ENCODE results near the gene MSANTD4. TPM values are rescaled to one million over a fixed set of nuclear protein-coding genes. Genes with fewer than 3 reads are reported as not detected.

MSANTD4 gene
- total RNA-seq, 2 experiments from 2014 or later, result 11.5 to 12.0 TPM

GRCh38 chr11:106032861-106033260 lies 10.8 kb upstream of the MSANTD4 start:
- no peaks in the 10 kb centered on the region for H3K9me3 Mint-ChIP-seq
- no peak for DNase-seq

DNA sequence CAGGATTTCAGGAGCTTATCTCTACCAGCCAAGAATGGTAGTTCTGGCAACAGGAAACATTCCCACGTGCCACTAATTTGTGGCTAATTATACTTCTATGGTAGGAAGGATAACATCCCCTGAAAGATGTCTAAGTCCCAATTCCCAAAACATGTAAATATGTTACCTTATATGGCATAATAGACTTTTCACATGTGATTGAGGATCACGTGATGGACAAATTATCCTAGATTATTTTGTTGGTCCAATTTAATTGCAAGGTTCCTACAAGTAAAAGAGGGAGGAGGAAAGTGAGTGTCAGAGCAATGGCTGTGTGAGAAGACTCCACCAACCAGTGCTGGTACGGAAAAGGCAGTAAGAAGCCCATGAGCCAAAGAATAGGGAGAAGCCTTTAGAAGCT lies 9.9 kb upstream of the MSANTD4 start:
- H3K36me3 Mint-ChIP-seq (ENCODE audit: low read depth), result no peaks in the 10 kb centered on the region
- no peak overlapping the region for H3K4me3 Mint-ChIP-seq
- no peak overlapping the region for H3K27ac Mint-ChIP-seq
- no peak for DNase-seq
- H3K27me3 Mint-ChIP-seq (ENCODE audit: low read depth), result peaks cover 19% of the 10 kb centered on the region
- H3K4me1 Mint-ChIP-seq (ENCODE audit: low read depth), result no peaks in the 10 kb centered on the region
- intact Hi-C loops (cut with micrococcal nuclease), result no loop called here
- CTCF ChIA-PET, result no interaction called here
- peaks cover 5% of the 10 kb centered on the region for H3K9me3 Mint-ChIP-seq

More at GRCh38 chr11:106032861-106033260, 10.8 kb upstream of the MSANTD4 start:
- Mint-ChIP-seq H3K36me3 (ENCODE audit: low read depth) (no peaks in the 10 kb centered on the region), H3K27ac (no peak overlapping the region), H3K4me1 (ENCODE audit: low read depth) (no peaks in the 10 kb centered on the region), H3K4me3 (no peak overlapping the region), H3K27me3 (ENCODE audit: low read depth) (peaks cover 23% of the 10 kb centered on the region)
- intact Hi-C loops (cut with micrococcal nuclease), result no loop called here
- CTCF ChIA-PET, result no interaction called here

- intact Hi-C loops (cut with micrococcal nuclease), result no loop called here
- Mint-ChIP-seq H3K9me3 (peaks cover 5% of the 10 kb centered on the region), H3K4me1 (ENCODE audit: low read depth) (no peaks in the 10 kb centered on the region), H3K4me3 (no peak overlapping the region), H3K36me3 (ENCODE audit: low read depth) (no peaks in the 10 kb centered on the region), H3K27ac (no peak overlapping the region), H3K27me3 (ENCODE audit: low read depth) (peaks cover 19% of the 10 kb centered on the region)
- CTCF ChIA-PET, result interaction anchor here (0.6 kb wide), 1 partner anchor 75 kb away, joined by 3 read pairs; no protein-coding TSS in a partner anchor
- DNase-seq, result no peak
Measured at GRCh38 chr11:106031202-106031810, 9.3 kb upstream of the MSANTD4 start.

DNA sequence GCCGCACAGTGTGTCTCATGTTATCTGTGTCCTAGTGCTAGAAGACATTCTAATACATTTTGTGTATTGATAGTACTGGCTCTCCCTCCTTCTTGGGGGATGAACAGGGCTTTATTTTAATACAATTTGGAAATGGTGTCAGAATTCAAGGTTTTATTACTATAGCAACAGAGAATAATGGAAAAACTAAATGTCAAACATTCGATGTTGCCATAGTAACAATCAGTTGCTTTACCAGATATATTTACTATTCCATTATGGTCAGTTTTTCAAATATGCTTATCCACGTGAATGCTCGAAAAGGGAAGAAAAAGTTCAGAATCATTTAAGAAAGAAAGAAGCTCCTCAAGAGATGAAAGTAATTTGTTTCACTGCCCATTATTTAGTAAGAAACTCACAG lies 8.6 kb upstream of the MSANTD4 start:
- intact Hi-C loops (cut with micrococcal nuclease), result no loop called here
- Mint-ChIP-seq H3K36me3 (ENCODE audit: low read depth) (no peaks in the 10 kb centered on the region), H3K4me3 (no peak overlapping the region), H3K4me1 (ENCODE audit: low read depth) (no peaks in the 10 kb centered on the region), H3K27ac (no peak overlapping the region), H3K9me3 (peaks cover 5% of the 10 kb centered on the region), H3K27me3 (ENCODE audit: low read depth) (peaks cover 22% of the 10 kb centered on the region)
- CTCF ChIA-PET, result interaction anchor here (0.6 kb wide), 1 partner anchor 75 kb away, joined by 3 read pairs; no protein-coding TSS in a partner anchor
- no peak for DNase-seq

DNA sequence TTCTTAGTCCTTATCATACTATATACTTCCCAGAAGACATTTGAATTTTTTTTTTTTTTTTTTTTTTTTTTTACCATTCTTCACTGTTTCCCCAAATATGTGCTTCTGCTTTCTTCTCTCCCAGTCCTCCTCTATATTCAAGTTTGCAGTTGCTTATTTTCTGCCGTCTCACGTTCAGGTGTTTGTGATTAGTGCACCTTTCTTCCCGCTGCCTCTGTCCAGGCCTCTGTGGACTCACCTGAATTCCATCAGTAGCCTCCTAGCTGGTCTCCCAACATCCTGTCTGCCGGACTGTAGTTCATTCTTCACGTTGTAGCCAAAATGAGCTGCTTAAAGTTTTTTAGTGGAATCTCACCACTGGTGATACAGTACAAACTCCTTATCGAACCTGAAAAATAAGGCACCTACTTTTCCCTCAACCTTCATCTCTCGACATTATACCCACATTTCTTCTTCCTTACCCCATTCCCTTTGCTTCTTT lies 795 bp upstream of the MSANTD4 start:
- Mint-ChIP-seq H3K4me3 (peak overlapping the region; percentile 93), H3K36me3 (ENCODE audit: low read depth) (peaks cover 8% of the 10 kb centered on the region), H3K4me1 (ENCODE audit: low read depth) (peaks cover 39% of the 10 kb centered on the region), H3K9me3 (peaks cover 5% of the 10 kb centered on the region), H3K27me3 (ENCODE audit: low read depth) (peaks cover 3% of the 10 kb centered on the region), H3K27ac (peak overlapping the region; percentile 71)
- CTCF ChIA-PET, result no interaction called here
- DNase-seq, result no peak
- intact Hi-C loops (cut with micrococcal nuclease), result loop anchor here (1.0 to 5.0 kb wide), 7 partner anchors 40 to 1434 kb away; partner anchors contain the start of genes AASDHPPT, CWF19L2 and KBTBD3

GRCh38 chr11:106021181-106021966 lies 666 bp downstream of the MSANTD4 start:
- no peak for DNase-seq
- H3K27me3 Mint-ChIP-seq (ENCODE audit: low read depth), result peaks cover 3% of the 10 kb centered on the region
- H3K4me1 Mint-ChIP-seq (ENCODE audit: low read depth), result peaks cover 48% of the 10 kb centered on the region
- no peaks in the 10 kb centered on the region for H3K9me3 Mint-ChIP-seq
- H3K4me3 Mint-ChIP-seq, result peak overlapping the region; percentile 93
- CTCF ChIA-PET, result no interaction called here
- H3K27ac Mint-ChIP-seq, result peak overlapping the region; percentile 85
- intact Hi-C loops (cut with micrococcal nuclease), result loop anchor here (5.0 kb wide), 1 partner anchor 989 kb away; no protein-coding TSS in a partner anchor
- peaks cover 9% of the 10 kb centered on the region for H3K36me3 Mint-ChIP-seq (ENCODE audit: low read depth)

- H3K27ac Mint-ChIP-seq, result no peak overlapping the region
- DNase-seq, result no peak
- peaks cover 23% of the 10 kb centered on the region for H3K36me3 Mint-ChIP-seq (ENCODE audit: low read depth)
Measured at GRCh38 chr11:106017093-106017492, 4.9 kb downstream of the MSANTD4 start.

GRCh38 chr11:106015066-106015465 lies 7.0 kb downstream of the MSANTD4 start:
- H3K36me3 Mint-ChIP-seq (ENCODE audit: low read depth), result peaks cover 32% of the 10 kb centered on the region
- peaks cover 57% of the 10 kb centered on the region for H3K4me1 Mint-ChIP-seq (ENCODE audit: low read depth)
- no peak overlapping the region for H3K4me3 Mint-ChIP-seq
- intact Hi-C loops (cut with micrococcal nuclease), result no loop called here
- H3K9me3 Mint-ChIP-seq, result peaks cover 3% of the 10 kb centered on the region
- H3K27me3 Mint-ChIP-seq (ENCODE audit: low read depth), result no peaks in the 10 kb centered on the region
- no peak overlapping the region for H3K27ac Mint-ChIP-seq
- no peak for DNase-seq
- CTCF ChIA-PET, result interaction anchor here (0.6 kb wide), 1 partner anchor 227 kb away, joined by 4 read pairs; no protein-coding TSS in a partner anchor

More at GRCh38 chr11:106017093-106017492, 4.9 kb downstream of the MSANTD4 start:
- Mint-ChIP-seq H3K27me3 (ENCODE audit: low read depth) (no peaks in the 10 kb centered on the region), H3K9me3 (no peaks in the 10 kb centered on the region), H3K4me1 (ENCODE audit: low read depth) (peaks cover 57% of the 10 kb centered on the region), H3K4me3 (no peak overlapping the region)
- intact Hi-C loops (cut with micrococcal nuclease), result no loop called here
- CTCF ChIA-PET, result no interaction called here

DNA sequence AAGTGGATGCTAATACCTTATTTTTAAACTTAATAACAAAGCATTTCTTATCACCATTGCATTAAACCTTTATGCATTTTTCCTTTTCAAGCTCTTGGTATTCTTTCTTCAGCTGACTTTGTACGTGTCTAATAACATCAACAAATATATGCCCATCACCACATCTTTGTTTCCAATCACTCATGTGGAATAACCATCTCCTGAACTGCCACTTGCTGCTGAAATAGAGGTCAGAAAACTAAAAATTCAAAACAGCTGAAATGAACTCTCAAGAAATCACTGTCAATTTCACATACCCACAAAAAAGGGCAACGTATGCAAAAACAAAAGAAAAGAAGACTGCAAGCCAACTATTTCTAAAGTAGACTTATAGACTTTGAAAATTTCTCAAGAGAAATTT lies 7.4 kb downstream of the MSANTD4 start:
- Mint-ChIP-seq H3K27ac (no peak overlapping the region), H3K4me3 (no peak overlapping the region), H3K9me3 (peaks cover 3% of the 10 kb centered on the region), H3K27me3 (ENCODE audit: low read depth) (no peaks in the 10 kb centered on the region), H3K4me1 (ENCODE audit: low read depth) (peaks cover 56% of the 10 kb centered on the region), H3K36me3 (ENCODE audit: low read depth) (peaks cover 36% of the 10 kb centered on the region)
- intact Hi-C loops (cut with micrococcal nuclease), result no loop called here
- DNase-seq, result no peak
- CTCF ChIA-PET, result no interaction called here

DNA sequence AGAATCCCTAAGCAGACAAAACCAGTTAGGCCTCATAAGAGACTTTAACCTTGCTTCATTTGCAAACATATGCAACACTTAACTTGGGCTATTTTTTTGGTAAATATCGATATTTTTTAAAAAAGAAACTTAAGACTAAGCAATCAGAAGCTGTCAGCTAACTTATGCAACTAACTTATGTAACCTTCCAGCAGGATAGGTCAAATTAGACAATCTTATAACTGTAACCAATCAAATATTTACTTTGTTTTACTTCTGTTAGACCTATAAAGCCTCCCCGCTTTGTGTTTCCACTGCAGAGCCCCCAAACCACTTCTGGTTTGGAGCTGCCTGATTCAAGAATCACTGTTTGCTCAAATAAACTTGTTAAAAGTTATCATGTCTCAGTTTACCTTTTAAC lies 8.0 kb downstream of the MSANTD4 start:
- intact Hi-C loops (cut with micrococcal nuclease), result no loop called here
- H3K27ac Mint-ChIP-seq, result no peak overlapping the region
- H3K9me3 Mint-ChIP-seq, result peaks cover 3% of the 10 kb centered on the region
- CTCF ChIA-PET, result no interaction called here
- H3K4me3 Mint-ChIP-seq, result no peak overlapping the region
- H3K4me1 Mint-ChIP-seq (ENCODE audit: low read depth), result peaks cover 54% of the 10 kb centered on the region
- no peaks in the 10 kb centered on the region for H3K27me3 Mint-ChIP-seq (ENCODE audit: low read depth)
- H3K36me3 Mint-ChIP-seq (ENCODE audit: low read depth), result peaks cover 41% of the 10 kb centered on the region
- DNase-seq, result no peak

DNA sequence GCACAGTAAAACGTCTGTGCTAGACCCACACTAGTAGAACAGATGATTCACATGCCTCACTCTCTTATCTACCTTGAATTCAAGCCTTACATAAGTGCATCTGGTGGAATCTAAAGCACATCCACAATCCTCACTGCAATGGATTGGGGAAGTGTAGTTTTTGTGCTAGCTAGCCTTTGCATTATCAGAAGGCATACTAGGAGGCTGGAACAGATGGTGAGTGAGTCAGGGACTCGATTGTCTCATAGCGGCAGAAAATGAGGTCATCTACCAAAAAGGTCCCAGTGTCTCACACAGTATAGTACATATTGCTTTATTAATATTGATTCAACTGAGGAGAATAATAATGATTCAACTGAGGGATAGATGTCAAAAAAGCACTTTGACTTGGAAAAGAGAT lies 9.3 kb downstream of the MSANTD4 start:
- H3K36me3 Mint-ChIP-seq (ENCODE audit: low read depth), result peaks cover 52% of the 10 kb centered on the region

DNA sequence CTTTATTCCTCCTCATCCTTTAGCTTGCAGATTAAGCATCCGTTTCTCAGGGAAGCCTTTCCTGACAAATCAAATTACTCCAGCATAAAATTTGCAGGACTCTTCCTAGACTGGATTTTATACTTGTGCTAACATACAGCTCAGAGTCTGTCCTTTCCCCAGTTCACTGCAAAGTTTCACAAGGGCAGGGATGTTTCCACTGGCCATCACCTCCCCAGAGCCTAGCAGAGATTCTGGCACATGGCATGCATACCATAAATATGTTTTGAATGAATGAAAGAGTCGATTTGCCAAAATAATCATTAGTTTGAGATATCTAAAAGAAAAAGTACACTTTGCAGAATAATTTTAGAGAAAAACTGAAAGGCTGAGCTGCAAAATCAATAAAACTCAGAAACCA lies 10.6 kb downstream of the MSANTD4 start:
- H3K36me3 Mint-ChIP-seq (ENCODE audit: low read depth), result peaks cover 62% of the 10 kb centered on the region
- H3K27ac Mint-ChIP-seq, result no peak overlapping the region
- H3K4me1 Mint-ChIP-seq (ENCODE audit: low read depth), result peaks cover 39% of the 10 kb centered on the region
- no peaks in the 10 kb centered on the region for H3K27me3 Mint-ChIP-seq (ENCODE audit: low read depth)
- H3K4me3 Mint-ChIP-seq, result no peak overlapping the region
- intact Hi-C loops (cut with micrococcal nuclease), result no loop called here
- CTCF ChIA-PET, result no interaction called here
- peaks cover 3% of the 10 kb centered on the region for H3K9me3 Mint-ChIP-seq
- DNase-seq, result no peak

More for the DNA sequence above, 9.3 kb downstream of the MSANTD4 start:
- H3K27ac Mint-ChIP-seq, result no peak overlapping the region
- H3K4me1 Mint-ChIP-seq (ENCODE audit: low read depth), result peaks cover 46% of the 10 kb centered on the region
- no peaks in the 10 kb centered on the region for H3K27me3 Mint-ChIP-seq (ENCODE audit: low read depth)
- no peak for DNase-seq
- H3K4me3 Mint-ChIP-seq, result no peak overlapping the region
- CTCF ChIA-PET, result no interaction called here
- intact Hi-C loops (cut with micrococcal nuclease), result no loop called here
- peaks cover 3% of the 10 kb centered on the region for H3K9me3 Mint-ChIP-seq
